ENCODE data around the gene SLC22A8. TPM values are rescaled to one million over a fixed set of nuclear protein-coding genes. Genes with fewer than 3 reads are reported as not detected.

The SLC22A8 gene
- total and polyA plus RNA-seq, 2 donors (not counting 1 experiment from before 2014, with no cell fraction given) = not detected

DNA sequence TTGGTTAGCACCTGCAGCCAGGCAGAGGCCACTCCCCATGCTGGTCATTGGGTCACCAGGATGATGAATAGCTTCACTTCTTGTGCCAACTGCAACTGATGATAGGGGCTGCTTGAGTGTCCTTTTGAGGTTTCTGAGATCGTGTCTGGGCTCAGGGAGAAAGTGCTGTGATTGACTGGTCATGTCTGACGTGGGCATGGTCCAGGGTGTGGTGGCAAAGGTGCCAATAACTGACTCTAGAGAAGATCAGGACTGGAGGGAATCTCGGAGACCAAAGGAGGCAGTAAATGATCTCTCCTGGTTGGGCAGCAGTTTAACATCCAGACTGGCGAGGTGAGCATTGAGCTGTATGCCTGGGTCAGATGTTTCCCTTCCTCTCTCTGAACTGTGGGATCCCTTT is 20.9 kb downstream of the SLC22A8 start:
- H3K9ac ChIP-seq (ENCODE audit: low read length) = no peak overlapping the region
- H3K79me2 ChIP-seq (ENCODE audit: control insufficient read depth, insufficient read depth, low read length) = no peaks in the 10 kb centered on the region
- ATAC-seq (ENCODE audit: low read depth) (no peak), DNase-seq (no peak)
- H3K27ac ChIP-seq (ENCODE audit: low read length in 2 of 2) = no peak overlapping the region
- no peaks in the 10 kb centered on the region for H3K4me1 Mint-ChIP-seq
- 66% methylated on average over 3 of the region's 4 CpGs for WGBS (ENCODE audit: insufficient coverage)
- intact Hi-C loops (cut with micrococcal nuclease) = no loop called here
- H3K4me3 ChIP-seq (ENCODE audit: control extremely low read depth in 1 of 5, extremely low read depth in 1 of 5, insufficient read depth in 1 of 5, low read depth in 2 of 5, low read length in 4 of 5) = no peak overlapping the region
- no peaks in the 10 kb centered on the region for H3K36me3 ChIP-seq (replicated peaks in 1 of 2; ENCODE audit: control extremely low read depth in 1 of 2, control insufficient read depth in 1 of 2, extremely low read depth in 1 of 2, insufficient read depth in 2 of 2, low read length in 1 of 2)
- H4K20me1 ChIP-seq (ENCODE audit: control insufficient read depth, insufficient read depth, low read length, poor library complexity, severe bottlenecking) = no peaks in the 10 kb centered on the region
- peaks cover 0 to 10% (median 0%) of the 10 kb centered on the region in 4 experiments for H3K27me3 ChIP-seq (replicated peaks in 1 of 4; ENCODE audit: control extremely low read depth in 1 of 4, control insufficient read depth in 3 of 4, insufficient read depth in 4 of 4, low read length in 3 of 4)
- no peak overlapping the region for H3K4me3 Mint-ChIP-seq
- H3K9me3 Mint-ChIP-seq (ENCODE audit: insufficient read depth) = no peaks in the 10 kb centered on the region
- CTCF ChIA-PET = interaction anchor here (1.4 kb wide), 1 partner anchor 89 kb away, joined by 4 read pairs; no protein-coding TSS in a partner anchor
- H3K9me3 ChIP-seq (ENCODE audit: control extremely low read depth in 1 of 3, control insufficient read depth in 2 of 3, insufficient read depth in 1 of 3, low read length in 2 of 3) = peaks cover 0 to 5% (median 0%) of the 10 kb centered on the region in 3 donors
- POLR2A ChIA-PET = no interaction called here
- no peak overlapping the region for H3K4me2 ChIP-seq (replicated peaks; ENCODE audit: low read depth, low read length, poor library complexity, severe bottlenecking)
- H2AFZ ChIP-seq (ENCODE audit: insufficient read depth, low read depth, low read length, poor library complexity, severe bottlenecking) = no peak overlapping the region
- peaks cover 42% of the 10 kb centered on the region for H3K27me3 Mint-ChIP-seq
- TF ChIP-seq, protein P1, sequence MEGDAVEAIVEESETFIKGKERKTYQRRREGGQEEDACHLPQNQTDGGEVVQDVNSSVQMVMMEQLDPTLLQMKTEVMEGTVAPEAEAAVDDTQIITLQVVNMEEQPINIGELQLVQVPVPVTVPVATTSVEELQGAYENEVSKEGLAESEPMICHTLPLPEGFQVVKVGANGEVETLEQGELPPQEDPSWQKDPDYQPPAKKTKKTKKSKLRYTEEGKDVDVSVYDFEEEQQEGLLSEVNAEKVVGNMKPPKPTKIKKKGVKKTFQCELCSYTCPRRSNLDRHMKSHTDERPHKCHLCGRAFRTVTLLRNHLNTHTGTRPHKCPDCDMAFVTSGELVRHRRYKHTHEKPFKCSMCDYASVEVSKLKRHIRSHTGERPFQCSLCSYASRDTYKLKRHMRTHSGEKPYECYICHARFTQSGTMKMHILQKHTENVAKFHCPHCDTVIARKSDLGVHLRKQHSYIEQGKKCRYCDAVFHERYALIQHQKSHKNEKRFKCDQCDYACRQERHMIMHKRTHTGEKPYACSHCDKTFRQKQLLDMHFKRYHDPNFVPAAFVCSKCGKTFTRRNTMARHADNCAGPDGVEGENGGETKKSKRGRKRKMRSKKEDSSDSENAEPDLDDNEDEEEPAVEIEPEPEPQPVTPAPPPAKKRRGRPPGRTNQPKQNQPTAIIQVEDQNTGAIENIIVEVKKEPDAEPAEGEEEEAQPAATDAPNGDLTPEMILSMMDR (IDR thresholded peaks at IDR 0.05) = no peak
- TF ChIP-seq EZH2 (IDR thresholded peaks at IDR 0.05; ENCODE audit: borderline replicate concordance, insufficient read depth, low read depth, low read length, poor library complexity, severe bottlenecking) = no peak
- no peaks in the 10 kb centered on the region for H3K4me1 ChIP-seq (ENCODE audit: control insufficient read depth in 2 of 2, insufficient read depth in 2 of 2, low read length in 2 of 2)
- no peak overlapping the region for H3K27ac Mint-ChIP-seq

DNA sequence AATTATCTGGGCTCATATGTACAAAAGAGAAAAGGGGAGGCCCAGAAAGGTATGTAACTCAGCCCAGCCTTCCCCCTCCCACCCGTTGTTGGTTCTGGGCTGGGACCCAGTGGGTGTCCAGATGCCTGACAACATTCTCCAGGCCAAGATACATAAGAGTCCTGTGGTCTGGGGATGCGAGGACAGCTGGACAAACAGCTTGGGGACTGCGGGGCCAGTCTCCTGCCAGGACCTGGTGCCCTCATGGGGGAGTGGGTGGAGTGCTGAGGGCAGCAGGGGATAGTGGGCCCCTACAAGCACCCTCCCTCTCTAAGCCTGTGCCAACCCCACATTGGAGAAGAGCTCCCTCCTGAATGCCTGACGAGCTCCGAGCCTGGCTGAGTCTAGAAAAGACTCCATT is 27.4 kb downstream of the SLC22A8 start:
- Histone ChIP-seq H3K9ac (ENCODE audit: low read length) (no peak overlapping the region), H3K9me3 (ENCODE audit: control extremely low read depth in 1 of 3, control insufficient read depth in 2 of 3, insufficient read depth in 1 of 3, low read length in 2 of 3) (peaks cover 0 to 3% (median 0%) of the 10 kb centered on the region in 3 donors), H3K79me2 (ENCODE audit: control insufficient read depth, insufficient read depth, low read length) (no peaks in the 10 kb centered on the region), H2AFZ (ENCODE audit: insufficient read depth, low read depth, low read length, poor library complexity, severe bottlenecking) (no peak overlapping the region), H3K4me1 (ENCODE audit: control insufficient read depth in 2 of 2, insufficient read depth in 2 of 2, low read length in 2 of 2) (no peaks in the 10 kb centered on the region), H4K20me1 (ENCODE audit: control insufficient read depth, insufficient read depth, low read length, poor library complexity, severe bottlenecking) (no peaks in the 10 kb centered on the region), H3K27ac (ENCODE audit: low read length in 2 of 2) (no peak overlapping the region), H3K27me3 (replicated peaks in 1 of 4; ENCODE audit: control extremely low read depth in 1 of 4, control insufficient read depth in 3 of 4, insufficient read depth in 4 of 4, low read length in 3 of 4) (no peaks in the 10 kb centered on the region), H3K4me3 (ENCODE audit: control extremely low read depth in 1 of 5, extremely low read depth in 1 of 5, insufficient read depth in 1 of 5, low read depth in 2 of 5, low read length in 4 of 5) (no peak overlapping the region), H3K36me3 (replicated peaks in 1 of 2; ENCODE audit: control extremely low read depth in 1 of 2, control insufficient read depth in 1 of 2, extremely low read depth in 1 of 2, insufficient read depth in 2 of 2, low read length in 1 of 2) (no peaks in the 10 kb centered on the region), H3K4me2 (replicated peaks; ENCODE audit: low read depth, low read length, poor library complexity, severe bottlenecking) (no peak overlapping the region)
- CTCF ChIA-PET = no interaction called here
- Mint-ChIP-seq H3K4me1 (no peaks in the 10 kb centered on the region), H3K4me3 (no peak overlapping the region), H3K27me3 (peaks cover 33% of the 10 kb centered on the region), H3K9me3 (ENCODE audit: insufficient read depth) (no peaks in the 10 kb centered on the region), H3K27ac (no peak overlapping the region)
- TF ChIP-seq, protein P1 (IDR thresholded peaks at IDR 0.05) = no peak
- TF ChIP-seq EZH2 (IDR thresholded peaks at IDR 0.05; ENCODE audit: borderline replicate concordance, insufficient read depth, low read depth, low read length, poor library complexity, severe bottlenecking) = no peak
- intact Hi-C loops (cut with micrococcal nuclease) = no loop called here
- POLR2A ChIA-PET = no interaction called here
- no peak for DNase-seq
- WGBS (ENCODE audit: insufficient coverage) = 100% methylated on average over 2 of the region's 5 CpGs
- ATAC-seq (ENCODE audit: low read depth) = no peak
